Dendritic cell treated with granulocyte-macrophage colony-stimulating factor and Interleukin-4, amounts not matched to agents 40 ng/mL and 50 ng/mL, for 4 days (primary cell): Measurements from ENCODE around the gene P3H1.
"Not testable (repeated sequence)": the region's sequence is repeated elsewhere in the genome, so short reads cannot be mapped to it uniquely, and the experiment has no call there.

Experiments used
- H3K27ac Mint-ChIP-seq: one replicate; pipeline ENCODE4 v1.8.0; 2022; ENCODE audit warnings: mild to moderate bottlenecking, mixed read lengths
- H3K27me3 Mint-ChIP-seq: one replicate; pipeline ENCODE4 v1.8.0; 2022; ENCODE audit warnings: mild to moderate bottlenecking, mixed read lengths
- H3K36me3 Mint-ChIP-seq: one replicate; pipeline ENCODE4 v1.8.0; 2022; ENCODE audit warnings: low read depth, mixed read lengths
- H3K4me1 Mint-ChIP-seq: one replicate; pipeline ENCODE4 v1.8.0; 2022; ENCODE audit warnings: low read depth, mixed read lengths
- H3K4me3 Mint-ChIP-seq: one replicate; pipeline ENCODE4 v1.8.0; 2022; ENCODE audit warnings: mild to moderate bottlenecking, moderate library complexity, mixed read lengths
- H3K9me3 Mint-ChIP-seq: one replicate; pipeline ENCODE4 v1.8.0; 2022; ENCODE audit warnings: mixed read lengths
- intact Hi-C: fragments of 100-400 bp; cut with micrococcal nuclease; formaldehyde crosslinking; loops from one replicate; pipeline ENCODE4 v1.15.0; 2022

Gene P3H1, protein sequence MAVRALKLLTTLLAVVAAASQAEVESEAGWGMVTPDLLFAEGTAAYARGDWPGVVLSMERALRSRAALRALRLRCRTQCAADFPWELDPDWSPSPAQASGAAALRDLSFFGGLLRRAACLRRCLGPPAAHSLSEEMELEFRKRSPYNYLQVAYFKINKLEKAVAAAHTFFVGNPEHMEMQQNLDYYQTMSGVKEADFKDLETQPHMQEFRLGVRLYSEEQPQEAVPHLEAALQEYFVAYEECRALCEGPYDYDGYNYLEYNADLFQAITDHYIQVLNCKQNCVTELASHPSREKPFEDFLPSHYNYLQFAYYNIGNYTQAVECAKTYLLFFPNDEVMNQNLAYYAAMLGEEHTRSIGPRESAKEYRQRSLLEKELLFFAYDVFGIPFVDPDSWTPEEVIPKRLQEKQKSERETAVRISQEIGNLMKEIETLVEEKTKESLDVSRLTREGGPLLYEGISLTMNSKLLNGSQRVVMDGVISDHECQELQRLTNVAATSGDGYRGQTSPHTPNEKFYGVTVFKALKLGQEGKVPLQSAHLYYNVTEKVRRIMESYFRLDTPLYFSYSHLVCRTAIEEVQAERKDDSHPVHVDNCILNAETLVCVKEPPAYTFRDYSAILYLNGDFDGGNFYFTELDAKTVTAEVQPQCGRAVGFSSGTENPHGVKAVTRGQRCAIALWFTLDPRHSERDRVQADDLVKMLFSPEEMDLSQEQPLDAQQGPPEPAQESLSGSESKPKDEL

DNA sequence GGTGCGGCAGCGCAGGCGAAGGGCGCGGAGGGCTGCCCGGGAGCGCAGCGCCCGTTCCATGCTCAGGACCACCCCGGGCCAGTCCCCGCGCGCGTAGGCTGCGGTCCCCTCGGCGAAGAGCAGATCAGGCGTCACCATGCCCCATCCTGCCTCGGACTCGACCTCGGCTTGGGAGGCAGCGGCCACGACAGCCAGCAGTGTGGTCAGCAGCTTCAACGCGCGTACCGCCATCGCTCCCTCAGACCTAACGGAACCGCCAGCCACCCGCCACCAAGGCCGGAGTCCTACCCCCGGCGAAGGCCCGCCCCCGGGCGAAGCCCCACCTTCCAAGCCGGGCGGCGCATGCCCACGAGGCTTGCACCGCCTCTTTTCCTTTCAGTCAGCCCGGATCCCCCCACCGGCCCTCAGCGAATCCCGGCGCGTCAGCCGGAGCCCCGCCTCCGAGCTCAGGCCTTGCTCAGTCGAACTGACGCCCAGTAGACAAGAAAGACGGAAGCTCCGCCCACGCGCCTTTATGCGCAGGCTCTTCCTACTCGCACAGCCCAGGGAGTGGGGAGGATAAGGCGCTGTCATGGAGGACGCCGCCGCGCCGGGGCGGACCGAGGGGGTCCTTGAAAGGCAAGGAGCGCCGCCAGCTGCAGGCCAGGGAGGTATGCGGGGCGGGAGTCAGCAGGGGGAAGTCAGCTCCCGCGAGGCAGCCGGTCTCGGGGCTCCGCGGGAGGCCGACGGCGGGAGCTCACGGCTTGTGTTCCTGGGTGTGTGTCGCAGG, at the start of gene P3H1, which contains the start of gene C1orf50:
TSS of gene P3H1 (minus strand) at position 288 of the 769 bp plus-strand sequence. CDS start at position 231, 57 bp downstream.
TSS of gene C1orf50 (plus strand) at position 509 of the 769 bp plus-strand sequence. CDS start at position 572, 63 bp downstream.
- peaks cover 39% of the 10 kb centered on the region for H3K4me1 Mint-ChIP-seq
- no peaks in the 10 kb centered on the region for H3K9me3 Mint-ChIP-seq
- no peak within 1 kb of the TSS for H3K4me3 Mint-ChIP-seq
- no peaks in the 10 kb centered on the region for H3K27me3 Mint-ChIP-seq
- no peak within 1 kb of the TSS for H3K27ac Mint-ChIP-seq
- intact Hi-C loops: loop anchor here (2.0 to 5.0 kb wide), 2 partner anchors 50 to 85 kb away; partner anchors contain the start of genes ERMAP, SVBP and YBX1
- peaks cover 32% of the 10 kb centered on the region for H3K36me3 Mint-ChIP-seq

DNA sequence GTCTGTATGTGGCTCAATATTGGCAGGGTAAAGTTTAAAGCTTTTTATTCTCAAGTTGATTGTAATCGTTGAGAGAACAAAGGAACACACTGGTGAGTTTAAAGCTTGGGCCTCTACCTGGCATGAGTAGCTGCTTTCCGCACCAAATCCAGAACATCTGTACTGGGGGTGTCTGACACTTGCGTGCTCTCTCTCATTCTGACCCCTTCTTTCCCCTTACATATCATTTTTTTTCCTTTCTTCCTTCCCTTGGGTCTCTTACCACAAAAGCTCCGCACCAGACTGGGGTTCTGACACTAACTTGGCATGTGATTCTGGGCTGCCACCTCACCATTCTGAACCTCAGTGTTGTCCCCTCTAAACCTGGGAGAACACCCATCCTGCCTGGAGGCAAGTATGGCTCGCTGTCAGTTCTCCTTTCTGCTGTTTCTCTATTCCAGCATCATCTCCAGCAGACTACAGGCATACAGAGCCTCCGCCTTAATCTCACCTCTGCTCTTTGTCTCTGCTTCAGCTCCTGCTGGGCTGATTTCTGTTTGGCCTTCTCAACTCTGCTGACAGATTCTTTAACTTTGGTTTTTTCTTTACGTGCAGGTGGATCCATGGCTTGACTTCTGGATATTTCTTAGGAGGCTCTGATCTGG, 49.2 kb upstream of the P3H1 start:
- Mint-ChIP-seq H3K27ac (peak overlapping the region; percentile 90), H3K4me1 (peaks cover 38% of the 10 kb centered on the region), H3K4me3 (peak overlapping the region; percentile 85), H3K36me3 (peaks cover 23% of the 10 kb centered on the region), H3K9me3 (no peaks in the 10 kb centered on the region), H3K27me3 (no peaks in the 10 kb centered on the region)
- intact Hi-C loops: loop anchor here (1.0 to 2.0 kb wide), 2 partner anchors 30 to 49 kb away; partner anchors contain the start of genes C1orf50, P3H1 and ZNF691

DNA sequence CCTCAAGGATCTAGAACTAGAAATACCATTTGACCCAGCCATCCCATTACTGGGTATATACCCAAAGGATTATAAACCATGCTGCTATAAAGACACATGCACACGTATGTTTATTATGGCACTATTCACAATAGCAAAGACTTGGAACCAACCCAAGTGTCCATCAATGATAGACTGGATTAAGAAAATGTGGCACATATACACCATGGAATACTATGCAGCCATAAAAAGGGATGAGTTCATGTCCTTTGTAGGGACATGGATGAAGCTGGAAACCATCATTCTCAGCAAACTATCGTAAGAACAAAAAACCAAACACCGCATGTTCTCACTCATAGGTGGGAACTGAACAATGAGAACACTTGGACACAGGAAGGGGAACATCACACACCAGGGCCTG, 48.0 kb upstream of the P3H1 start:
- H3K4me3 Mint-ChIP-seq, H3K27ac Mint-ChIP-seq, H3K27me3 Mint-ChIP-seq, intact Hi-C loops, H3K9me3 Mint-ChIP-seq: not testable (repeated sequence)
- peaks cover 24% of the 10 kb centered on the region for H3K36me3 Mint-ChIP-seq
- peaks cover 29% of the 10 kb centered on the region for H3K4me1 Mint-ChIP-seq

DNA sequence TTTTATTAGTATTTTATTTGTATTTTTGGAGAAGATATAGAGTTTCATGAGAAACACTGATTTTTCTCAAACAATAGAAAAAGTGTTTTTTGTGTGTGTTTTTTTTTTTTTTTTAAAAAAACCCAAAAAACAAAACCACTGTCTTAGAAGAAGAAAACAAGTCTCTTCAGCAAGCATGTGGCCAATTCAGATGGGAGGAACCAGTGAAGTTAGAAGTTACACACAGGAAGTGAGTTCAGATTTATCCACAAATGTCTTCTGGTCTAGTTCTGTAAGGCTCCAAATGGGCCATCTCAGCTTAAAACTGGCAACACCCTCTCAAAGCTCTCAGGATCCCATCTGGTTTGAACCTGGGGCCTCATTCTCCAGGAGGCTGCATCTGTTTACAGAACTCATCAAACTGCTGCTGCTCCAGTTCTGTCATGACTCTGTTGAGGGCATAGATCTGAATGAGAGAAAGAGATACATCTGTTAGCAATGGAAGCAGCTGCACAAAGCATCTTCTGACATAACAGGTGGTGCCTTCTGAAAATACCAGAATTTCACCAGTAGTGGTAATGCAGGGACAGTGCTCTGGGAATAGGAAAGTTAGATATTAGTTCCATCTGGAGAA, 40.3 kb upstream of the P3H1 start:
- no peak overlapping the region for H3K27ac Mint-ChIP-seq
- no peak overlapping the region for H3K4me3 Mint-ChIP-seq
- H3K36me3 Mint-ChIP-seq: peaks cover 28% of the 10 kb centered on the region
- intact Hi-C loops: no loop called here
- H3K27me3 Mint-ChIP-seq: no peaks in the 10 kb centered on the region
- no peaks in the 10 kb centered on the region for H3K9me3 Mint-ChIP-seq
- no peaks in the 10 kb centered on the region for H3K4me1 Mint-ChIP-seq

DNA sequence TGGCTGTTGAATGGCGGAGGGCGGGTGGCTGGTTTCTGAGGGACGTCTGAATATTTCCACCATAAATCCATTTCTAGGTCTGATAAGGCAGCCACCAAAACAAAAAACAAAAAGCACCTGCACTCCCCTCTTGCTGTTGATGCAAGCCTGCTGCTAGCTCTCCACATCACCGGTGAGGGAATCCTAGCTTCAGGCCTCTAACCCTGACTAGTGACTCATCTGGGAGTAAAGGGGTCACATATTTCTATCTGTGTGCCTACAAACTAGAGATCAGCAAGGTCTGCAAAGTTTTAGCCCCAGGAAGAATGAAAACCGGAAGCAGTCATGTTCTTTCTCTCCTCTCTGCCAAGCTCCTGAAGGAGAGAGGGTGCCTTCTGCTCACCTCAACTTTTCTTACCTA, 39.8 kb upstream of the P3H1 start:
- no peak overlapping the region for H3K27ac Mint-ChIP-seq

DNA sequence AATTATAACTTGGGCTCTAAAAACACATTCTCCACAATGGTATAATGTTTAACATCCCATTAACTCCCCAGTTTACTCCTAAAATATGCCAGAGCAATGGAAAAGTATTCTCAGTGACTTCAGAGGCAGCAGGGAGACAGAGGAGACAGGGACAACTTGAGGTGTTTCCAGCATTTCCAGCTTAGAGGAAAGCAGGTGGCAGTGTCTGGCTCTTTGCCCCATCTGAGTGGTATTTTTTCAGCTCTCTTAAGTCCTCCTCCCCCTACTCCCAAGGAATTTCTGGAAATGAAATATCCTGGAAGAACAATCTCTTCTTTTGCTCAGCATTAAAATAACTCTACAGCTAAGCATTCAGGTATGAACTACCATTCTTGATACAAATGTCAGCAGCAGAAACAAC, 39.3 kb upstream of the P3H1 start:
- Mint-ChIP-seq H3K36me3 (peaks cover 28% of the 10 kb centered on the region), H3K4me1 (no peaks in the 10 kb centered on the region), H3K4me3 (no peak overlapping the region), H3K27me3 (no peaks in the 10 kb centered on the region), H3K27ac (no peak overlapping the region), H3K9me3 (no peaks in the 10 kb centered on the region)
- intact Hi-C loops: no loop called here

More for the DNA sequence above, 39.8 kb upstream of the P3H1 start:
- Mint-ChIP-seq H3K4me1 (no peaks in the 10 kb centered on the region), H3K27me3 (no peaks in the 10 kb centered on the region), H3K36me3 (peaks cover 28% of the 10 kb centered on the region), H3K9me3 (no peaks in the 10 kb centered on the region), H3K4me3 (no peak overlapping the region)
- intact Hi-C loops: no loop called here

DNA sequence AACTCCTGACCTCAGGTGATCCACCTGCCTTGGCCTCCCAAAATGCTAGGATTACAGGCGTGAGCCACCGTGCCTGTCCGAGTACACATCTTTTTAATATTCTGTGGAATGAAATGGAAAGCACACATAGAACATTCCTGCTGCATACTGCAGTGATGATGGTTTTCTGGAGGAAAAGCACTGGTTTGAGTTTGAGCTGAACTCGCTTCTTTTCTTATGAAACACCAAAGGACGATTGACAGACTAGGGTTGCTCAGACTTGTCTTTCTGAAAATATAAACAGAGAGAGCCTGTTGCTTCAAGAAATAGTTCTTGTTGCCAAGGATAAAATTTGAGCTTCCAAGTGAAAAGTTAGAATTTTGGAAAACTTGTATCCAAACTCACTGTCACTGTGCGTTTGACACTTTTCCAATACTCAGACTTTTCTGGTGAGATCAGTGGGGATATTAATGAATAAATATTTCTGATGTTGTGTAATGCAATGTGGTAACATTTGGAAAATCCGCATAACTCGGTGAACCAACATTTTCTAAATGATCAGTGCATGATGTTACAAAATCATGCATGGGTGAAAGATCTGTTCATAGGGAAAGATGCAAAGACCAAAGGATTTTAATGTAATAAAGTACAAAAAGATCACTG, 35.1 kb upstream of the P3H1 start:
- Mint-ChIP-seq H3K4me1 (no peaks in the 10 kb centered on the region), H3K27me3 (no peaks in the 10 kb centered on the region), H3K27ac (no peak overlapping the region), H3K4me3 (no peak overlapping the region), H3K36me3 (peaks cover 19% of the 10 kb centered on the region), H3K9me3 (no peaks in the 10 kb centered on the region)
- intact Hi-C loops: no loop called here

DNA sequence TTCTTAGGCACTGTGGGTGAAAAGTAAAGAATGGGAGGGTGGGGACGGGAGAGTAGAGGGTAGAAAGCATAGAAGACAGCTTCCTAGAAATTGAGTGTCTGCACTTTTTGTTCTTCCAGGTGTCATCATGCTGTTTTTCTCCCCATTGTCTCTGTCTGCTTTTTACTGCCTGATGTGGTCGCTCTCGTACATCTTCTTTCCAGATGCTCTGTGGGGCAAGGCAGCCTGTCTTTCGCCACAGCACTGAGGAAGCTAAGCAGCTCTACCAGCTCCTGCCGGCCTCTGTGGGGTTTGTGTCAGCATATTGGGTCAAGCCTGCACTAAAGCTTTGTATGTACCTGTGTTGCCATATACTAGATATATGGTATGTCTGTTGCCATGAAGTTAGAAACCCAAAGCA, 31.2 kb upstream of the P3H1 start:
- Mint-ChIP-seq H3K36me3 (no peaks in the 10 kb centered on the region), H3K27me3 (no peaks in the 10 kb centered on the region), H3K9me3 (no peaks in the 10 kb centered on the region), H3K27ac (no peak overlapping the region), H3K4me1 (no peaks in the 10 kb centered on the region), H3K4me3 (no peak overlapping the region)
- intact Hi-C loops: no loop called here

DNA sequence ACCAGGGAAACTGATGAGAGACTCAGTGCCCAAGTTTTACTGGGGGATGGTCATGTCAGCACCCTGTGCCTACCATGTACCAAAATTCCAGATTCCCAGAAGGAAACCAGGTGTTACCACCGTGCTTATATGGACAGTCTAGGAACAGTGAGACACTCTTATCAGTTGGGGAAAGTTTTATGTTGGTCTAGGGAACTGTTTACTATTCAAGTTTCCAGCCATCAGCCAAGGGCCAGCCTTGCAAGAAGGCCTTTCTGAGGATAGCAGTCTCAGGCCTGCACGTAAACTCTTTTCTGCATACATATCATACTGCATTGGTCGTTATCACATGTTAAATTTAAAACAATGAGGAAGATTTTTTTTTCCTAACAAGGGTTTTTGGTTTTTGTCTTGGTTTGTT, 30.6 kb upstream of the P3H1 start:
- Mint-ChIP-seq H3K9me3 (no peaks in the 10 kb centered on the region), H3K27ac (no peak overlapping the region), H3K4me1 (no peaks in the 10 kb centered on the region), H3K4me3 (no peak overlapping the region), H3K27me3 (no peaks in the 10 kb centered on the region), H3K36me3 (no peaks in the 10 kb centered on the region)
- intact Hi-C loops: no loop called here

DNA sequence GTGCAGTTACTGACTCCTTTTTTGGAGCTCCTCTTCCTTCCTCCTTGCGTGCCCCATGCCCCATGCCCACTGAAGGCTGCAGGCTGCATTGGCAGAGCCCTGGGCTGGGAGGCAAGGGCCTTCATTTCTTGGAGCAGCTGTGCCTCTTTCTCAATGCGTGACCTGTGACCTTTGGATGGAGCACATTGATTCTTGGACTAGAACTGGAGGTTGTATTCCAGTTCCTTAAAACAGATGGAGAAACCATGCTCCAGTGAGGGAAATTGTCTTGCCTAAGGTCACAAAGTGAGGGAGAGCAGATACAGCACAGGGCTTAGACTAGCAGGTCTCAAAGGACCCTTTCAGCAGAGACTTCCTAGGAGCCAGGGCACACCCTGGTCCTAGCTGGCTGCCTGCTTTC, 27.0 kb upstream of the P3H1 start:
- Mint-ChIP-seq H3K9me3 (no peaks in the 10 kb centered on the region), H3K27ac (no peak overlapping the region), H3K4me1 (no peaks in the 10 kb centered on the region), H3K36me3 (no peaks in the 10 kb centered on the region), H3K4me3 (no peak overlapping the region), H3K27me3 (no peaks in the 10 kb centered on the region)
- intact Hi-C loops: no loop called here

DNA sequence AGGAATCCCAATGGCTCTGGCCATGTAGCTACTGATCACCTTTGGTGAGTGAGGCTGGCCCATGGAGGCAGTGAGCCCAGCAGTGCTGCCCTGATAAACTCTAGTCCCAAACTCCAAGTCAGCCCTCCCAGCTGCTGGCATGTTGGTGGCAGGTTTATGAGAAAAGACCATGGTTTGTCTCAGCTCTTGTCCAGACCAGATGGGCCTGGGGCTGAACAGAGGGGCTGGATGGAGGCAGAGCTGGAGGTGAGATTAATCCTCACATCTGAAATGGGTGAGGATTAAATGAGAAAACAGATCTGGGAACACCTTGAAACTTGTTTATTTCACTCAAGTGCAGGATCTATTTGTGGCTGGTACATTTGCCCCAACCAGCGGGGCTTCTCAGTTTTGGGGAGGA, 21.2 kb upstream of the P3H1 start:
- H3K4me1 Mint-ChIP-seq: peaks cover 23% of the 10 kb centered on the region
- intact Hi-C loops: no loop called here
- no peaks in the 10 kb centered on the region for H3K9me3 Mint-ChIP-seq
- no peak overlapping the region for H3K27ac Mint-ChIP-seq
- peaks cover 28% of the 10 kb centered on the region for H3K27me3 Mint-ChIP-seq
- no peak overlapping the region for H3K4me3 Mint-ChIP-seq
- peaks cover 14% of the 10 kb centered on the region for H3K36me3 Mint-ChIP-seq

DNA sequence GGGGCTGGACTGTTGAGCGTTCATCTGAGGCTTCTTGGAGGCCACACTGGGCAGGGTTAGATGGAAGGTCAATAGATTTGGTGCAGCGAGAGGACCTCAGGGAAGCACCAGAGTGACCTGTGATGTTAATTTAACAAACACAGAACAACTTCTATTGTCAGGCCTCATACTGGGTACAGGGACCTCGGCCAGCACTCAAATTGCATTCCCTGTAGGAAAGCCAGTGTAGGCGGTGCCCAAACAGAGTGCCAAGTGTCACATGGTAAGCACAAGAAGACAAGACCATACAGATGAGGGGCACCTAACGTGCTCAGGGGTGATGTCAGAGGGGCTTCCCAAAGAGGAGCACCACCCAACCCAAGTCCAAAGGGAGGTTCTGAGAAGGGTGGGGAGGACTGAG, 19.3 kb upstream of the P3H1 start:
- H3K27ac Mint-ChIP-seq: no peak overlapping the region
- intact Hi-C loops: no loop called here
- peaks cover 28% of the 10 kb centered on the region for H3K27me3 Mint-ChIP-seq
- peaks cover 28% of the 10 kb centered on the region for H3K4me1 Mint-ChIP-seq
- H3K9me3 Mint-ChIP-seq: no peaks in the 10 kb centered on the region
- peaks cover 23% of the 10 kb centered on the region for H3K36me3 Mint-ChIP-seq
- no peak overlapping the region for H3K4me3 Mint-ChIP-seq
